Cerebellar nuclear complex (tissue), 1 donor: ENCODE data around the gene SLC9A9.

Experiments used
- DNase-seq, 2 experiments: peaks; one replicate each; lab custom pipeline; 2025; lab: John Stamatoyannopoulos, UW

The SLC9A9 gene

GRCh38 chr3:143597774-143598652, 250.3 kb downstream of the SLC9A9 start:
- no peak for DNase-seq

GRCh38 chr3:143596957-143597642, 251.2 kb downstream of the SLC9A9 start:
- DNase-seq = no peak

- no peak for DNase-seq
Observed at GRCh38 chr3:143595456-143596077, 252.7 kb downstream of the SLC9A9 start.

- no peak for DNase-seq
Observed at GRCh38 chr3:143594206-143594605, 254.1 kb downstream of the SLC9A9 start.

GRCh38 chr3:143590660-143591059, 257.6 kb downstream of the SLC9A9 start:
- no peak for DNase-seq

- no peak for DNase-seq
Observed at GRCh38 chr3:143586576-143586975, 261.7 kb downstream of the SLC9A9 start.

GRCh38 chr3:143585720-143586456, 262.4 kb downstream of the SLC9A9 start:
- no peak for DNase-seq

- no peak for DNase-seq
Observed at GRCh38 chr3:143584474-143584873, 263.8 kb downstream of the SLC9A9 start.

GRCh38 chr3:143581972-143582722, 266.1 kb downstream of the SLC9A9 start:
- DNase-seq = no peak

GRCh38 chr3:143578810-143579435, 269.3 kb downstream of the SLC9A9 start:
- DNase-seq = no peak

GRCh38 chr3:143576568-143577270, 271.5 kb downstream of the SLC9A9 start:
- DNase-seq = no peak

GRCh38 chr3:143574933-143575332, 273.3 kb downstream of the SLC9A9 start:
- DNase-seq = no peak

- no peak for DNase-seq
Observed at GRCh38 chr3:143573610-143574303, 274.5 kb downstream of the SLC9A9 start.

- DNase-seq = no peak
Observed at GRCh38 chr3:143571548-143571947, 276.7 kb downstream of the SLC9A9 start.

GRCh38 chr3:143567823-143568222, 280.4 kb downstream of the SLC9A9 start:
- no peak for DNase-seq

GRCh38 chr3:143565951-143566350, 282.3 kb downstream of the SLC9A9 start:
- DNase-seq = no peak

- no peak for DNase-seq
Observed at GRCh38 chr3:143563786-143564185, 284.5 kb downstream of the SLC9A9 start.

GRCh38 chr3:143562789-143563188, 285.5 kb downstream of the SLC9A9 start:
- no peak for DNase-seq

- DNase-seq = no peak
Observed at GRCh38 chr3:143559296-143559695, 289.0 kb downstream of the SLC9A9 start.

- no peak for DNase-seq
Observed at GRCh38 chr3:143552851-143553250, 295.4 kb downstream of the SLC9A9 start.
